Stomach (tissue), 4 donors: Measurements from ENCODE around the gene ZNF213.

ENCODE experiments used
- POLR2A ChIP-seq, 4 donors: fragments of 450-650 bp; IDR thresholded peaks; one replicate each; pipeline ENCODE4 v1.6.1; 2016; ENCODE audit warnings: antibody characterized with exemption in 4 of 4, control low read depth in 2 of 4, mild to moderate bottlenecking in 1 of 4, moderate library complexity in 1 of 4
- TF ChIP-seq, protein P1 (sequence below), 7 experiments: fragments of 450-650 bp in 4 of 7; fragments of 200-600 bp in 3 of 7; sonication (generic) in 3 of 7; IDR thresholded peaks; one replicate each; pipeline ENCODE4 v1.5.1; 2016 to 2019; ENCODE audit warnings: antibody characterized with exemption in 7 of 7, control low read depth in 2 of 7, mild to moderate bottlenecking in 1 of 7

DNA sequence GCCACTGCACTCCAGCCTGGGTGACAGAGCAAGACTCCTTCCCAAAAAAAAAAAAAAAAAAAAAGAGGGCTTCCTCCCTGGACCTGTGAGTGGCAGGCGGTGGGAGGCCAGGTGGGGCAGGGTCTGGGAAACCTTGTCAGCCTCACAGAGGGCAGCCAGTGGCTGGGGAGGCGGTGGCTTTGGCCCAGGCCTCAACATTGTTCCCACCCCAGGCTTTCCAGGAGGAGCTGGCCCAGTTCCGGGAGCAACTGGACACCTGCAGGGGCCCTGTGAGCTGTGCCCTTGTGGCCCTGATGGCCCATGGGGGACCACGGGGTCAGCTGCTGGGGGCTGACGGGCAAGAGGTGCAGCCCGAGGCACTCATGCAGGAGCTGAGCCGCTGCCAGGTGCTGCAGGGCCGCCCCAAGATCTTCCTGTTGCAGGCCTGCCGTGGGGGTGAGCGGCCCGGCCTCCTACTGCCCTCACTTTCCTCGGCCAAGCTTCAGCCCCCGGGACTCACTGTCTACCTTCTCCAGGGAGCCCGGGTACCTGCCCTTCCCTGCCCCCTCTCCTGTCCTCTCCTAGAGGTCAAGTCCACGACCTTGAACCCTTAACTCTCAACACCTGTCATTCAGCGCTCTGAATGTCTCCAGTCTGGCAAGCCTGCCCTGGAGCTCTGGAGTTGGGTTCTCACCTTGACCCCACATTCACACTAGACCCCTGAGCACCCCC is 12.4 kb downstream of the ZNF213 start:
- TF ChIP-seq, protein P1, sequence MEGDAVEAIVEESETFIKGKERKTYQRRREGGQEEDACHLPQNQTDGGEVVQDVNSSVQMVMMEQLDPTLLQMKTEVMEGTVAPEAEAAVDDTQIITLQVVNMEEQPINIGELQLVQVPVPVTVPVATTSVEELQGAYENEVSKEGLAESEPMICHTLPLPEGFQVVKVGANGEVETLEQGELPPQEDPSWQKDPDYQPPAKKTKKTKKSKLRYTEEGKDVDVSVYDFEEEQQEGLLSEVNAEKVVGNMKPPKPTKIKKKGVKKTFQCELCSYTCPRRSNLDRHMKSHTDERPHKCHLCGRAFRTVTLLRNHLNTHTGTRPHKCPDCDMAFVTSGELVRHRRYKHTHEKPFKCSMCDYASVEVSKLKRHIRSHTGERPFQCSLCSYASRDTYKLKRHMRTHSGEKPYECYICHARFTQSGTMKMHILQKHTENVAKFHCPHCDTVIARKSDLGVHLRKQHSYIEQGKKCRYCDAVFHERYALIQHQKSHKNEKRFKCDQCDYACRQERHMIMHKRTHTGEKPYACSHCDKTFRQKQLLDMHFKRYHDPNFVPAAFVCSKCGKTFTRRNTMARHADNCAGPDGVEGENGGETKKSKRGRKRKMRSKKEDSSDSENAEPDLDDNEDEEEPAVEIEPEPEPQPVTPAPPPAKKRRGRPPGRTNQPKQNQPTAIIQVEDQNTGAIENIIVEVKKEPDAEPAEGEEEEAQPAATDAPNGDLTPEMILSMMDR (IDR thresholded peaks at IDR 0.05) = no peak
- TF ChIP-seq POLR2A (IDR thresholded peaks at IDR 0.05) = no peak
